ENCODE results near the gene TGFBR3. TPM values are rescaled to one million over a fixed set of nuclear protein-coding genes. Genes with fewer than 3 reads are reported as not detected.
"Not testable (repeated sequence)": the region's sequence is repeated elsewhere in the genome, so short reads cannot be mapped to it uniquely, and the experiment has no call there.

The TGFBR3 gene
- polyA plus RNA-seq, 10 donors: 26.9 to 44.8 (median 33.6) TPM

DNA sequence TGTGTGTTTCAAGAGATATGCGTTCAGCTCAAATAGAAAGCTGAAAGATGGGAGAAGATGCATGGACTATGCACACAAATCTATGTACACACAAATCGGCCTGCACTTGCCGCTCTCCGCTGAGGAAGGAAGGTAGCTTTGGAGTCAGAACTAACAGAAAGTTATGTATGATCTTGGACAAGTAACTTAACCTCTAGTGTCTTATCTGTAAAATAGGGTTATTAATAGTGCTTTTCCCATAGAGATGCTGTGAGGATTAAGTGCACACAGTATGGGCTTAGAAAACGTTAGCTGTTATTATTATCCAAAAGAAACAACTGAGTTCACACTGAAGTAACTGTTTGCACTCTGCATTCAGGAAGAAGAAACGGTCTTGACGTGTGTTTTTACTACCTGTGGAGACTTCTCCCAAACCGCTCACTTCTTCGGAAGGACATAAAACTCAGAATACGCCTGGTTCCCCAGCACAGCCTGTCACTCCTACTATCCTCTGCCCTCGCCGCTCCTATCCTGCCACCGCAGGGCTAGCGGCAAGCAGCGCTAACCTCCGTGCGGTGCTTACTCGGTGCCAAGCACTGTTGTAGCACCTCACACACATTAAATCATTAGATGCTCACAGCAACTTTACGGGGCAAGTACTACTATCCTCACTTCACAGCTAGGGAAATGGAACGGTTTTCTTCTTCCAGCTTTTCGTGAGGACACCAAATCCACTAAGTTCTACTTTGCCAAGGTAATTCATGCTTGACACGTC, 1.3 kb downstream of the TGFBR3 start:
- DNase-seq: peak in 1 of 3 donors; percentile 47

DNA sequence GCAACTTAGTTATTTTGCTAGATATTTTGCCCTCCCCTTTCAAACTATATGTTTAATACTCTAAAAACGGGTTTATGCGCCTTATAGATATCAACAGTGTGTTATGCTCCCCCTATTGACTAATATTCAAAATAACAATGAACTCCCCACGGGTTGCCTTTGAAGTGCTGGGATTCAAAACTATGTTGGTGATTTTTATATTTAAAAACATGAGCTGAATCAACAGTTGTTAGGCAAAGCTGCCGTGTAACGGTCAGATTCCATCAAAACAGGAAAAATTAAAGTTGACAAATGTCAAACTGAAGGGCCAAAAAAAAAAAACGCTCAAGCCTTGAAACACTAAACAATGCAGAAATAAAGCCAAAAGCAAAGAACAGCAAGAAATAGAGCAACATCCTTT, 2.5 kb downstream of the TGFBR3 start:
- DNase-seq: peak; percentile 61 to 83 (median 62)

DNA sequence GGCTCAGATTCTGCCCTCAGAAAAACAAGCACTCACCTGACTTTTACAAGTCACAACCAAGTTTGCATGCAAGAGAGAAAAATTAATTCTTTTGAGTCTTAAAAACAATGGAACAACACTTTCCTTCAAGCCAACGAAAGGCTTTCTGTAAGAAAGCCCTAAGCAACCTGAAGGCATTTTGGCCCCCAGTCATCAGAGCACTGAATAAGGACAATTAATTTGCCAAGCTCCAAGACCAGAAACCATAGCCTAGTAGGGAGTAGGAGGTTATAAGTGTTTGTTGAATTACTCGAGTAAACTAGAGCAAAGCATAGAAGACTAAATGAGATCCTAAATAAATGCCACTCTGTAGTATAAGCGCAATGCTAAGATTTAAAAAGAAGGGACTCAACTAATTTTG, 4.7 kb downstream of the TGFBR3 start:
- no peak for DNase-seq

DNA sequence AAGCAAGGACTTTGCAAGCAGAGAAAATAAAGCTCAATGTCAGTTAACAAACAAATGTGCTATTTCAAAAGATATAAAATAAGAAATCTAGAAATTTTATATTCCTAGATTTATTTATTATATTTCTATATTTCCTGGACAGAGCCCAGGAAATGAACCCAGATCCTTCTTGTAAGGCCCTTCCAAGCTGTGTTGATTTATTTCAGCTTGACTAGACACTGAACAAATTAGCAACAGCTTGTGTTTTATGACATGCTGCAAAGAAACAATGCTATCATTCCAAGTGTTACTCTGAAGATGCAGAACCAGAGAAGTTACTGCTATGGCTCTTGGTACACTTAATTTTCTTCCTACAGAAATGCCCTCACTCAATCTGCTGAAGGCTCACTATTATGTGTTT, 6.2 kb downstream of the TGFBR3 start:
- DNase-seq: peak in 1 of 3 donors; percentile 48

DNA sequence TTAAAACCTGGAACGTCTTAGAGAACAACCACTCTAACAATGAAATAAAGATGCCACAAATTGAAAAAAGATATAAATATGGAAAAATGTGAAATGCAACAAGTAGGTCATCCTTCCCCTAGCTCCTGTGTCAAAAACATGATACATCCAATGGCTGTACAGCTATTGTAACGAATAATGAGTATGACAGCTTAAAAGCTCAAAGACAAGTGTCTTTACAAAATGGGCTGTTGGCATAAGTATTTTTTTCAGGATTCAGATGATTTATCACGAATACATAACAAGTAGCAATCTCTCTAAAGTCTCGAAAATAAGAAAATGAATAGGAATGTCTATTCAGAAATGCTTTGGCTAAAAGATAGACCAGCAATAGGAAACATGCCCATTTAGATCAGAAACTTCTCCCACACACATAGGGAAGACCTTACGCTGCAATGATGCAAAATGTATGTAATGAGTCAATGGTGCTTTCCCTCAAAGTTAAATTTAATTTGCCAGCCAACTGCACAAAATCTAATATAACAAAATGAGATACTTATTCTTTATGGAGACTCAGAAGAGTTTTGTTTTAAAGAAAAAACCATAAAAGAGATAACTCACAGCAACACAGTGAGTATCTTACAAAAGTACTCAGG, 8.3 kb downstream of the TGFBR3 start:
- peak in 1 of 3 donors; percentile 20 for DNase-seq

DNA sequence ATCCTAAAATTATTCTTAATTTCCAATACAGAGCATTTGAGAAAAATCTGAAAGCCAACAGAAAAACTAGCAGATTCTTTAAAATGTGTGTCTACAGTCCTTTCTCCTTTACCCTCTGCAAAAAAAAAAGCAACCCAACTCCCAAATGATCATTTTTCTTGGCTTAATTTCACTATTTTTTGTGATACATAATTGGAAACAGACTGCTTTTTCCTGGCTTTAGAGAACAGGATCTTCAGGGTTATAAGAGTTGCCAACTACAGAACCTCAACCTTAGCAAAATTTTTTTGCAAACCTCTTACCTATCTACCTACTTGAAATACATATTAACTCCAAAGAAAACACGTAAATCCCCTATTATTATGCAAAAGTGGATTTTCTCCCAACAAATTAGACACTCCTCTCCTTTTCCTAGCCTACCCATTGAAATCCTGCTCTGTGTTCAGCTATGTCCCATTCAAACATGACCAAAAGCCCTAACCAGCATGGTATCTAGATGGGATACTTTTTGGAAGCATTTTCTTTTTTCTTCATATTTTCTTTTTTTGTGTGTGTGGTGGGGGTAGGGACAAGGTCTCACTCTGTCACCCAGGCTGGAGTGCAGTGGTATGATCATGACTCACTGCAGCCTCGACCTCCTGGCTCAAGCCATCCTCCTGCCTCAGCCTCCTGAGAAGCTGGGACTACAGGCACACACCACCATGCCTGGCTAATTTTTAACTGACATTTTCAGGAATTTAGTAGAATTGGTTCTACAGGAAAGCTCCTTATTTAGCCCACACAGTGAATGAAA, 9.0 kb downstream of the TGFBR3 start:
- DNase-seq: peak in 2 of 3 donors; percentile 44 to 69

DNA sequence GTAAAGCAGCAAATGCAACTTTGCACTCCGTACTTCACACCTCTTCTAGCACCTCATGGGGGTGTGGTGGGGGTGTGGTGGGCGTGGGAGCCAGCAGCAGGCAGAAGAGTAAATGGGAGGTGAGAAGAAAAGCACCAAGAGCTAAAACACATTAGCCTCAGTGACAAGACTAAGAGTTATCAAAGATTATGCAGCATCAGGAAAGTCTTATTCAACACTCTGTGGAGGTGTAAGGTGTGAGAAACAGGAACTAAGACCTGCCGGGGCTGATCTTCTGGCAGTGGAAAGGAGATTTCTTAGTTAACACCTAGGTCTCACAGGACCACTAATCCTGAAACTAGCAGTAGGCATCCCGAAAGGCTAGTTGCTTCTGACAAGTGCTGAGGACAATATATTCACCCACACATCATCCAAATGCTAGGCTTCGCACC, 9.9 kb downstream of the TGFBR3 start:
- DNase-seq: no peak

DNA sequence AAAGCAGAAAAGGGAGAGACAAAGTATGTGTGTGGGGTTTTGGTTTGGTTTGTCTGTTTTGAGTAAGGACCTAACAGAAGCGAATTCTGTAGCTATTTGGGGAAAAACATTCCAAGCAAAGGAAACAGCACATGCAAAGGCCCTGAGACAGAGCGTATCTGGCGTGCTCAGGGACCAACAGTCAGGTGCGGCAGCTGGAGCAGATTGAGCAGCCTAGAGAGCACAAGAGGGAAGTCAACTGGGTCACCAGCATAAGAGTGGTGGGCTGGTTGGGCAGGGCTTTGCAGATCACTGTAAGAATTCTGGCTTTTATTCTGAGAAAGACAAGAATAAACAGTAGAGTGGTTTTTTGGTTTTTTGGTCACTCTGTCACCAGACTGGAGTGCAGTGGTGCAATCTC, 11.8 kb downstream of the TGFBR3 start:
- no peak for DNase-seq

DNA sequence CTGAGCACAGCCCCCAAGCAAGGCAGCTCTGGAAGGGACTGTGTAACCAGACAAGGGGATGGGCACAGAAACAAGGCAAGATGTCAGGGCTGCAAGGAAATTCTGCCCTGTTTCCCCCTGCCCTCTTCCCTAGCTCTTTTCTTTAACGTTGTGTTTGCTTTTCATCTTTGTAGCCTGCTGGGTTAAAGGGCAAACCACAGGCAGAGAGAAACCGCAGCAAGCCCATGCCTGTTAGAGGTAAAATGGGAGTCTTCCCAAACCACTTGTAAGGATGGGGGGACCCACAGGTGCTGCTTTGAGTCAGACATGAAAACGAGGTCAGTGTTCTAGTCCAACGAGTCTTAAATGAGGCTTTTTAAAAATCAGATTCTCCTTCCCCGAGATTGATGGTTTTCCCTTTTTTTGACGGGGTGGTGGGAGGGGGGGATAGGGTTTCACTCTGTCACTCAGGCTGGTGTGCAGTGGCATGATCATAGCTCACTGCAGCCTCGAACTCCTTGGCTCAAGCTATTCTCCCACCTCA, 13.3 kb downstream of the TGFBR3 start:
- no peak for DNase-seq

DNA sequence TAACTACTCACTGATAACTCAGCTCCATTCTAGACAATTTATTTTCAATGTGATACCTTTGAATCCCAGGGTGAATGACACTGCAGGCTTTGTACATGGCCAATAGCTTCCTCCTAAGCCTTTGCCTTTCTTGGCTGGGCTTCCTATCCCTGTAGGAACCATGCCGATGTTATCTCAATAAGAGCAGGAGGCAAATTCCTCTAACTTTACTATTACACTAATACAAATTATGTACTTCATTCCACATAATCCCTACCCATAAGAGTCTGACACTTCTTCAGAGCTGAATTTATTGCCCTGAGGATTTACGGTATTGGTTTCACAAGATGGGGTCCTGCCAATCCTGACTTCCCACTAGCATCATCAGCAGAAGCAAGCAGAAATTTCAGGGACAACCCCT, 14.0 kb downstream of the TGFBR3 start:
- DNase-seq: no peak

DNA sequence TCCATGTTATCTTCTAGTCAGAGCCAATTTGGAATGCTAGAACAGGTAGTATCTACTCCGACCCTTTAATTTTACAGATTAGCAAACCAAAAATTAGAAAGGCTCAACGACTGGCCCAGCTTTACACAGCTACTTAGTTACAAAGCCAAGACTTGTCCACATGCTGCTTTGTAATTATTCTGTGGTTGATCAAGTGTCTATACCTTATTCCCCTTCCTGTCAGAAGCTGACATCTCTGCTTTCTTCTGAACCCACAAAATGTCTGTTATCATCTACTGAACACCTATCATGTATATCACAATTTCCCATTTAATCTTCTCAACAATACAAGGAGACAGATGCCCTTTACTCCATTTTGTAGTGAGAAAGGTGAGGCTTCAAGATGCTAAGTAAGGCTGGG, 15.6 kb downstream of the TGFBR3 start:
- no peak for DNase-seq

DNA sequence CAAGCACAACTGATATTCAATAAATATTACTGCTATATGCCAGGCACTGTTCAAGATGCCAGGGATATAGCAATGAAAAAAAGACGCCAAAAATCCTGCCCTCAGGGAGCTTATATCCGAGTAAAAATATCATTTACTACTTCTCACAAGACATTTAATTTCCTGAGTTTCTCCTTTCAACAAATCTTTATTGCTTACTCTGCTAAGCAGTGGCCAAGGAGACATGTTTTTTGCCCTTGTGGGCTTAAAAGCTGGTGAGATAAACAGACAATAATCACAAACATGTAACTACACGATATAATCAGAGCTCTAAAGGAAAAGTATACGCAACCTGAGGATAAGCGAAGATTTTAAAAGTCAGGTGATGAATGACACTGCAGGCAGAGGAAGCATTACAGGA, 19.5 kb downstream of the TGFBR3 start:
- no peak for DNase-seq

DNA sequence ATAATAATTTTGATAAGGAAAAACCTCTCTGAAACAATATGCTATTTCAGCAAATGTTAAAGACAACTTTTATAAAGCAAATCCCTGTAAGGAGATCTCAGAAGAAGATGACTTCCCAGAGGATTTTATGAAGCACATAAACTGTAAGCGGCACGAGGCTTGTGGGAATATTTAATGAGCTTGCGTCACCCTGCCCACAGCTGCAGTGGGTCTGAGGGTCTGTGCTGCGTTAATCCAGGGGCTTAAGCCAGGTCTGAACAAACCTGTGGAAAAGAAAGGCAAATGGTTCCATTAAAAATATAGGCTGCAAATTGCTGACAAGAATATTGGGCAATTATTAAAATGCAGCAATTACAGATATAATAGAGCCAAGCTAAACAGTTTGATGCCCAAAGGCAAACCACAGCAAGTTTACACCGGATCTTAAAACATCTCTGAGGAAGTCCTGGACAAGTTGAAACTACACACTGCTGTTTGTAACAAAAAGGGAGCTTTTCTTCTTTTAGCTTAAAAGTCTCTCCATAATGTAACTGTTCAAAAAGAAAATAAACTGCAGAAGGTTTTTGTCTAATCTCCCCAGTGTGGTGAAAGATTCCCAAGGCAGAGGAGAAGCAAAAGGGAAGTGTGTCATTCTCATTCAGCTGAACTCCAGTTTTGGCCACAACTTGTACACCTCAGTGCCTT, 21.8 kb downstream of the TGFBR3 start:
- DNase-seq: peak in 1 of 3 donors; percentile 46

DNA sequence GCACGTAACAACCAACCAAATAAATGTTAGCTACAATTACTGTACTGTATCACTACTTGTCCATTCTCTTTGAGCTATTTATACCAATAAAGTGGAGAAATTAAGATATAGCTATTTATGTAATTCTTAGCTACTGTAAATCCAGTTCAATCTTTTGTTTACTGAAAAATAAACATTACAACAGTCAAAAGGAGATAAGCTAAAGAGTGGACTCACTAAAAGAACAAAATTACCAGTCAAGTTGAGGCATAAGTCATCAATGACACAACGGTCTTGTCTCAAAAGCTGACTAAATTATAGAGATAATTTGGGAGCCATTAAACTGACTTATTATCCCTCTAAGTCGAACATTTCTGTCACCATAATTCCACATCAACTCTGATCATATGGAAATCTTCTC, 22.5 kb downstream of the TGFBR3 start:
- DNase-seq: no peak

DNA sequence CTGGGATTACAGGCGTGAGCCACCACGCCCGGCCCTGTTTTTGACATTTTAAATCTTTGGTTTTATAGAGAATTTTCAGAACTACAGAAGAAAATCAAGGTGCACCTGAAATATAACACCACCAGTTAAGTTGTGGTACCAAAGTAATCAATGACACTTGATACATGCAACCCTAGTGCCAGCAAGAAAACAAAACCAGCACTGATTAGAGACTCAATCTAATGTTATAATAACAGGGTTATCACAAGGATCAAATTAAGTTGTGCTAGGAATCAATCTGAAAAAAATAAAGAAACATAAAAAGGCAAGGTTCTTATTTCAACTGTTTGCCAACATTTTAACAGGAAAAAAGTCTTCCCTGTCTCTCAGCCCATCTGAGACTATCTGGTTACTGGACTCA, 23.8 kb downstream of the TGFBR3 start:
- no peak for DNase-seq

DNA sequence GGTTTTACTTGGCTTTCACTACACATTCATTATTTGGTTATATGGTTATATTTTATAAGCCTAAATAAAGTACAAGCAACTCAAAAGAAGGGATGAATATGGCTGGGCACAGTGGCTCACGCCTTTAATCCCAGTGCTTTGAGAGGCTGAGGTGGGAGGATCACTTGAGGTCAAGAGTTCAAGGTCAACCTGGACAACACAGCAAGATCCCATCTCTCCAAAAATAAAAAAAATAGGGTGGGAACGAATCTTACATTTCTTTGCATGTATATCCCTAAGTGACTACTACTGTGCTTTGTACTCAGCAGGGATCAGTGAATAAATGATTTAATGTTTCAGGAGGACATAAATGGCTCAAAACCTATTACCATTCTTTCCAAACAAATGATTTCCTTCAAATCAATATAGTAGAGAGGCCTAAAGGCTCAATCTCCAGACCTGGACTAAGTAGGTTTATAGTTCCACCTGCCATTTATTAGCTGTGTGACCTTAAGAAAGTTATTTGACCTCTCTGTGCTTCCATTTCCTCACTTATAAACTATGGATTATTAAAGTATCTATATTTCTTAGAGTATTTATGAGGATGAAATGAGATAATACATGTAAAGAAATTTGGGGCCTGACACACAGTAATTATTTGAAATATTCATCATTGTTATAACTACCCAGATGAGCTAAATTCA, 28.3 kb downstream of the TGFBR3 start:
- DNase-seq: no peak

DNA sequence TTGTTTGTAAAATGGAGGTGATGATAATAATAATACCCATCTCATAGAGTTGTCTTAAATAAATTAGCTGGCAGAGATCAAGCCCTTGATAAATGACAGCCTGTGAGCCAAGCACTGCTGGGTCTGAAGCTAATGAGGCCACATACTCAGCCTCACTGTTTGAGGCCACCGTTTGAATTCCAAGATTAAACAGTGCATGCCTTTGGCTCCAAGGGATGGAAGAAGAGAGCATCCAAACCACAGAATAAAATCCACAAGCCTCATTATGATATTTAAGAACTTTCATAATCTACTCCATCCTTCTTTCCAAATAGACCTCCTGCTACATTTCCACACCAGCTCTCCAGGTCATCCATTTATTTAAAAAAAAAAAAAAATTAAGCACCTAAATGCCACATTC, 29.0 kb downstream of the TGFBR3 start:
- DNase-seq: no peak

DNA sequence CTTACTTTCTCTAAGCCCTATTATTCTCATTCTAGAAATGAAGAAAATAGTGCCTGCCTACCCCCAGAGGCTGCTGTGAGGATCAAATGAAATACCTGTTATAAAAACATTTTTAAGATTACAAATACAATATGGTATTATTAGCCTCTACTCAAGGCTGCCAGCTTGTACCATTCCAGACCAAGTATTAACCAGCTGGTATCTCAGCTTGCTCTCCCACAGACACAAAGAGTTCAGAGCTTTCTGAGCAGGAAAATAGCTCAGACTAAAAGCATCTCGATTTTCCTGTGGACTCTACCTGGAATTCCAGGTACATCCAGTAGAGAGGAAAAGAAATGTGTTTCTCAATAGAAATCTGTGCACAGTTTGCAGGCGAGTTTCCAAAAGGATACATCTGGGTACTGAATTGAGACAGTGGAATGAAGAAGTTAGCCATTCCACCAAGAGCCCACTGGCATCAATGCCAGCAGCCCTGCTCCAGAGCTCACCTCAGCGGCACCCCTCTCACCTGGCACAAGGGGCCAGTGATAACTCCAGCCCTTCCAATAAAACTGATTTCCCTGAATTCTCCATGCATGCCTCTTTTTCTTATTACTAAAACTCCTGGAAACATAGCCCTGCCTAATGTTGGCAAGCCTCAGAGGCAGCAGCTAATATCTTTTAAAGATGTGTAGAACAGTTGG, 31.0 kb downstream of the TGFBR3 start:
- DNase-seq: no peak

DNA sequence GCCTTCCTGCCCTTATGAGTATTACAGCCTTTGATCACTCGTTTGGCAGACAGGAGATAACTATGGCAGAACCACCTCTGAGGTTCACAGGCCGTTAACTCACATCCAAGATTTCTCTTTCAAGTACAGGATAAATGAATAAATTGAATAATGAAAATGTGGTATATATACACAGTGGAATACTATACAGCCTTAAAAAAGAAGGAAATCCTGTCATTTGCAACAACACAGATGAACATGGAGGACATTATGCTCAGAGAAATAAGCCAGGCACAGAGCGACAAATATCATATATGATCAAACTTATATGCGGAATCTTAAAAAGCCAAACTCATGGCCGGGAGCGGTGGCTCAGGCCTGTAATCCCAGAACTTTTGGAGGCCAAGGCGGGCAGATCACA, 32.6 kb downstream of the TGFBR3 start:
- no peak for DNase-seq

DNA sequence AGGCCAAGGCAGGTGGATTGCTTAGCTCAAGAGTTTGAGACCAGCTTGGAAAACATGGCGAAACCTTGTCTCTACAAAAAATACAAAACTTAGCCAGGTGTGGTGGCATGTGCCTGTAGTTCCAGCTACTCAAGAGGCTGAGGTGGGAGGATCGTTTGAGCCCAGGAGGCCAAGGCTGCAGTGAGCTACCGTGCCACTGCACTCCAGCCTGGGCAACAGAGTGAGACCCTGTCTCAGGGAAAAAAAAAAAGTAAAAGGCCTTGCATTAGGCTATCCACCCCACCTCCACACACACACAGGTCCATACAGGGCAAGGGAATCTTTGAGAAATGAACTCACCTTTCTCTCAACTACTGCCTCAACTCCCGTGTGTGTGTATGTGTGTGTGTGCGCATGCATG, 33.9 kb downstream of the TGFBR3 start:
- DNase-seq: not testable (repeated sequence)
